Measurements from ENCODE around the gene MYCBPAP. TPM values are rescaled to one million over a fixed set of nuclear protein-coding genes. Genes with fewer than 3 reads are reported as not detected.
A peak's percentile ranks its signal among the peaks of the same experiment; 100 is the strongest.

The MYCBPAP gene
- total RNA-seq, 1 experiment from 2014 or later = not detected

- intact Hi-C loops (cut with micrococcal nuclease) = no loop called here
- Histone ChIP-seq H3K4me2 (ENCODE audit: low read length) (peak overlapping the region; percentile 99), H3K9me2 (ENCODE audit: insufficient read depth) (no peaks in the 10 kb centered on the region), H3K27me3 (ENCODE audit: insufficient read depth, low read length) (no peaks in the 10 kb centered on the region), H4K20me1 (ENCODE audit: insufficient read depth) (no peaks in the 10 kb centered on the region), H3K79me2 (ENCODE audit: insufficient read depth, low read length) (no peaks in the 10 kb centered on the region; the same call in 1 of the 2 replicates), H3K36me3 (ENCODE audit: control insufficient read depth in 1 of 2, insufficient read depth in 2 of 2, low read length in 2 of 2) (no peaks in the 10 kb centered on the region; a peak in 1 of 4 replicates), H3K4me1 (ENCODE audit: control insufficient read depth in 1 of 2, insufficient read depth in 2 of 2, low read length in 2 of 2) (peaks cover 39 to 48% of the 10 kb centered on the region in 2 experiments), H2AFZ (ENCODE audit: low read depth, low read length, poor library complexity, severe bottlenecking) (no peak overlapping the region), H3K9ac (ENCODE audit: low read length) (peak overlapping the region; percentile 78), H3K4me3 (replicated peaks in 1 of 2; ENCODE audit: low read depth in 1 of 2, low read length in 2 of 2) (peak overlapping the region; percentile 45 to 75), H3K9me3 (ENCODE audit: control insufficient read depth in 1 of 2, insufficient read depth in 1 of 2, low read depth in 1 of 2, low read length in 2 of 2) (no peaks in the 10 kb centered on the region), H3K27ac (ENCODE audit: low read depth, low read length) (peak overlapping the region; percentile 73)
- RAD21 ChIA-PET (ENCODE audit: low non-redundant PET in 1 of 2, low total read pairs in 2 of 2, uncharacterized antibody in 2 of 2, unreplicated experiment in 2 of 2) = interaction anchor here in 1 of 2 experiments (0.7 kb wide), 1 partner anchor 50 kb away, joined by 3 read pairs; no protein-coding TSS in a partner anchor
- TF ChIP-seq EZH2phosphoT487 (IDR thresholded peaks at IDR 0.05; ENCODE audit: borderline replicate concordance) (no peak), CBX3 (IDR thresholded peaks at IDR 0.05; ENCODE audit: low read depth) (no peak), ELF1 (IDR thresholded peaks at IDR 0.05; ENCODE audit: borderline replicate concordance, low read depth) (no peak), SRF (IDR thresholded peaks at IDR 0.05; ENCODE audit: low read depth) (no peak), RAD21 (IDR thresholded peaks at IDR 0.05; ENCODE audit: low read depth) (no peak), POLR2A (IDR thresholded peaks at IDR 0.05; ENCODE audit: borderline replicate concordance, extremely low read depth, insufficient read depth, insufficient read length) (no peak), EZH2 (IDR thresholded peaks at IDR 0.05) (no peak), EGR1 (IDR thresholded peaks at IDR 0.05; ENCODE audit: low read depth) (no peak)
- BruUV-seq (replicated peaks) = no TSS peak
- CTCF ChIA-PET = interaction anchor here (0.8 to 2.3 kb wide), 6 partner anchors 9 to 171 kb away, joined by 3 to 9 read pairs (median 4); no protein-coding TSS in a partner anchor
- ATAC-seq (no peak), DNase-seq (ENCODE audit: low read depth, low spot score) (no peak)
- POLR2A ChIA-PET = interaction anchor here (0.7 to 1.3 kb wide), 3 partner anchors 9 to 54 kb away, joined by 3 read pairs; no protein-coding TSS in a partner anchor
Observed at GRCh38 chr17:50533185-50533584, 24.9 kb downstream of the MYCBPAP start.

GRCh38 chr17:50533720-50534148 lies 25.5 kb downstream of the MYCBPAP start:
- no peak for DNase-seq (ENCODE audit: low read depth, low spot score)
- no peaks in the 10 kb centered on the region for H3K9me2 ChIP-seq (ENCODE audit: insufficient read depth)
- POLR2A ChIA-PET = interaction anchor here (0.7 to 1.3 kb wide), 2 partner anchors 8 to 9 kb away, joined by 3 read pairs; no protein-coding TSS in a partner anchor

More at GRCh38 chr17:50533720-50534148, 25.5 kb downstream of the MYCBPAP start:
- intact Hi-C loops (cut with micrococcal nuclease) = loop anchor here (2.0 kb wide), 1 partner anchor 51 kb away; no protein-coding TSS in a partner anchor
- ChIA-PET CTCF (interaction anchor here (0.8 to 2.3 kb wide), 4 partner anchors 31 to 153 kb away, joined by 3 to 6 read pairs (median 4); no protein-coding TSS in a partner anchor), RAD21 (ENCODE audit: low non-redundant PET in 1 of 2, low total read pairs in 2 of 2, uncharacterized antibody in 2 of 2, unreplicated experiment in 2 of 2) (no interaction called here)
- peak overlapping the region; percentile 99 for H3K4me2 ChIP-seq (ENCODE audit: low read length)
- BruUV-seq (replicated peaks) = no TSS peak
- H3K9ac ChIP-seq (ENCODE audit: low read length) = peak overlapping the region; percentile 78
- TF ChIP-seq POLR2A (IDR thresholded peaks at IDR 0.05; ENCODE audit: borderline replicate concordance, extremely low read depth, insufficient read depth, insufficient read length) (peak; percentile 21), SRF (IDR thresholded peaks at IDR 0.05; ENCODE audit: low read depth) (no peak), CBX3 (IDR thresholded peaks at IDR 0.05; ENCODE audit: low read depth) (no peak)
- ATAC-seq = peak; percentile 46
- H3K27ac ChIP-seq (ENCODE audit: low read depth, low read length) = peak overlapping the region; percentile 73
- peaks cover 39 to 48% of the 10 kb centered on the region in 2 experiments for H3K4me1 ChIP-seq (ENCODE audit: control insufficient read depth in 1 of 2, insufficient read depth in 2 of 2, low read length in 2 of 2)
- no peaks in the 10 kb centered on the region for H3K27me3 ChIP-seq (ENCODE audit: insufficient read depth, low read length)
- H3K36me3 ChIP-seq (ENCODE audit: control insufficient read depth in 1 of 2, insufficient read depth in 2 of 2, low read length in 2 of 2) = no peaks in the 10 kb centered on the region; a peak in 1 of 4 replicates
- H3K4me3 ChIP-seq (replicated peaks in 1 of 2; ENCODE audit: low read depth in 1 of 2, low read length in 2 of 2) = peak overlapping the region; percentile 45 to 75
- no peaks in the 10 kb centered on the region; the same call in 1 of the 2 replicates for H3K79me2 ChIP-seq (ENCODE audit: insufficient read depth, low read length)
- H2AFZ ChIP-seq (ENCODE audit: low read depth, low read length, poor library complexity, severe bottlenecking) = peak overlapping the region; percentile 40
- H4K20me1 ChIP-seq (ENCODE audit: insufficient read depth) = no peaks in the 10 kb centered on the region
- H3K9me3 ChIP-seq (ENCODE audit: control insufficient read depth in 1 of 2, insufficient read depth in 1 of 2, low read depth in 1 of 2, low read length in 2 of 2) = no peaks in the 10 kb centered on the region
